Stimulated activated CD8-positive, alpha-beta memory T cell treated with anti-CD3 and anti-CD28 coated beads, Interleukin-2, amount 100 ng/mL, for 48 hours (primary cell): ENCODE measurements around the gene INSIG2.

Source experiments
- DNase-seq, 2 donors: peaks; one replicate each; pipeline ENCODE4 v3.0.0-alpha.2; 2020; ENCODE audit warnings: low read depth in 2 of 2

Gene INSIG2

DNA sequence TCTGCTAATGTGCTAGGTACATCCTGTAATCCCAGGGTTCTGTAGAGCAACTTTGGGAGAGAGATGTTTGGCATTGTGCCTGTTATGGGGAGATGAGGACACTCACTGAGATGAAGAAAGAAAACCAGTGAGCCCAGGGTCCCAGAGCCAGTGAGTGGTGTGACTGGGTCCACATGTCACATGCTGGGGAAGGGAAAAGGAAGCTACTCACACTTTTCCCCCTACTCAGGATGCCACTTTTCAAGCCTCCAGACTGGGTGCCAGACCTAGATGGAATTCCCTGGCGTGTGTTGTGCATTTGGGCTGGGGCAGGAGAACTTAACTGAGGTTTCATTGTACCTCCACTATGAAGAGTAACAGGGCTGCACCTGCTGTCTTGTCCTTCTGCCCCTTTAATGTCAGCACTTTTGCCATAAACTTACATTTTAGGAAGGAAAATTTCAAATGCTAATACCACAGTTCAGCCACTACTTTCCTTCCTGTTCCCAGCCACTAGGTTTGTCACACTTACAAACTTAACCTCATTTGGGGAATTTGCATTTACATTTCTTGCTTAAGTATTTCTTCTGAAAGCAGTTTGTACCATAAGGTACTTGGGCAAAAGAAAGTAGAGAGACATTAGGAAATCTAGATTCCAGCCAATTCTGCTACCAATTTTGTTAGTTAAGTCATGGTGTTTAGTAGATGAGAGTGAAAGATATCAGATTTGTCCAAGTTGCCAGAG is 10.2 kb downstream of the INSIG2 start:
- no peak for DNase-seq

DNA sequence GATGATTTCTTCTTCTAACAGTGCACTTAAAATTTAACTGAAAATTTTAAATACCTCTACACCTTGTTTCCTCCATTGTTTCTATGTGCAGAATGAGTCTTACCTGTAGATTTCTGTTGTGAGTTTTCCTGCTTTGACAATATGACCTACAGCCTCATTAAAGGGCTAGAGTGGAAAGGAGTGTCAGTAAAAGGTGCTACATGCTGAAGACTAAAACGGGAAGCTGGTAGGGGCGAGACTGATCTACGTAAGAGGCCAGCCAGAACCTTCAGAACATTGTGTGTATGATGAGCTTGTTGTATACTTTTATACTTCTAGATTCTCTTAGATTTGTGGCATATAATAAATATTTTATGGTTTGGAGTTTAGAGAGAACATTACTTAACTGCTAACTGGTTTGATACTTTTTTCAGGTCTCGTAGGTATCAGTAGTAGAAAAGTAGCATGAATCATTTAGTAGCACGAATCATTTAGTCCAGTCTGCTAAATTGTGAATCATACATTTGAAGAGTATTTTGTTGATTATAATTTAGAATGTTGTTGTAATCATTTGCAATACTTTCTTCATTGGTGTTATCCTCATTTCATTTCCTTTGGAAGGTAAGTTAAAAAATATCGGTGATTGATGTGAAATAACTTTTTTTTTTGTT is 14.3 kb downstream of the INSIG2 start:
- DNase-seq: no peak

DNA sequence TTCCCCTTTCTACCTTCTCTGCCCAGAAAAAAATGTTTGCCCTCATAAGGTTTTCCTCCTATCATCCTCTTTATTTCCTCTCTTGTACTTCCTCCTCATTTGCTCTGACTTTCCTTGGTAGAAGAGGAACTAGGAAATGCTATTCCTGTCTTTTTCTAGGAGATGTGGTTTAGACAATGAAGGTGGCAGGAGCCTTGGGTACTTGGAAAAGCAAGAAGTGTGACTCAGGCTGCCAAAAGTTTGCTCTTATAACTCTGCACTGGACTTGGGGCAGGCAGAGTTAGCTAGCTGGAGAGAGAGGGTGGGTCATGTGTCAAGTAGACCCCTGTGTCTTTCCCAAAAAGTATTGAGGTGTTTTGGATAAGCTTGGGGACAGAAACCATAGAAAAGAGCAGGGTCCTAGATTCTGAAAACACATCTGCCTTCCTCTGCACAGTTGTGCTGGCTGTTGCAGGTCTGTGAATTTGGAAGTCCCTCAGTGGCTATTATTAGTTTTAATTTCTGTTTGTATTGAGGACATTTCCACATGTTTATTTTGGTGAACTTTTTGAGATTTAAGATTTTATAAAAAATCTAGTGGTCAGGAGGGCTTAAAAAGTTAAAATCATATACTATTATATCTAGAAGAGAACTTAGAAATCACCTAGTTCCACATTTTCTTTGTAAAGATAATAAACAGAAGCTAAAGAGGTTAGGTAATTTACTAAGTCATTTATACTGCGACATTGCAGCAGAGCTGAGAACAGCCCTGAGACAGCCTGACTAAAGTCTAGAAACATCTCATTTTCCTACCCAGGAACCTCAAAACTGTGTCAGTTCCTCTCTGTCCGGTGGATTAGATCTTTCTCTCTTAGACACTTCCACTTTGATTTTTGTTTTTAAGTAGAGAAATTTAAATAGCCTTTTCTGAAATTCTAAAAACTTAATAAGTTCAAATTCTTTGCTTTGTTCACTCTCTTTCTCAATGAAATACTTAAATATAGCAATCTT is 16.0 kb downstream of the INSIG2 start:
- DNase-seq: no peak

DNA sequence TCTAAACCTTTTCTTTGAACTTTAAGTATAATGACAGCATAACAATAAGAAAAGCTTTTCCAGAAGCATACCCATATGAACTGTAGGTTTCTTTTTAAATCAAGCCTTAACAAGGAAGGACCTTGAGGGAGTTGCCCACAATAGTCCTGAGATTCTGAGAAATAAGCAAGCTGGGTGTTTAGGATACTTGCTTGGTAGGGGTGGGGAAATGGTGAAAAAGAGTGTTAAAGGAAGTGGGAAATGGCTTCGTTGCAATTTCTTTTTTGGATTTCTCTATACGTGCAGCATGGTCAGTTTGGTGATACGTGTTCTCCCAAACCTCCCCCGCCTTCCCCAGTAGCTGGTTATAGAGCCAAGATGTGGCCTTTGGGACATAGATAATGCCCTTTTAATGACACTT is 17.2 kb downstream of the INSIG2 start:
- no peak for DNase-seq

DNA sequence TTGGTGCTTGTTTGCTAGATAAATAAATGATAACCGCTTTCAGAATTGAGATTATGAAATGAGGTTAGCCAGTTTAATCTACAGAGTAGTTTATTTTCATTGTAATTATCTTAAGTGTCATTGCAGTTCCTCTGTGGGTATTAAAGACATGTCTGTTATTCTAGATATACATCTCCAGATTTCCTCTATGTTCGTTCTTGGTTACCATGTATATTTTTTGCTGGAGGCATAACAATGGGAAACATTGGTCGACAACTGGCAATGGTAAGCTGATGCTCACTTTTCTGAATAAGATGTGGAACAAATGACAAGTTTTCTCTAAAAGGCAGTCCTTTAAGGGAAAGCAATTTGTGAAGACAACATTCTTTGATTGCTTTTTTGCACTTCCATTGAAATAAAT is 18.7 kb downstream of the INSIG2 start:
- no peak for DNase-seq

DNA sequence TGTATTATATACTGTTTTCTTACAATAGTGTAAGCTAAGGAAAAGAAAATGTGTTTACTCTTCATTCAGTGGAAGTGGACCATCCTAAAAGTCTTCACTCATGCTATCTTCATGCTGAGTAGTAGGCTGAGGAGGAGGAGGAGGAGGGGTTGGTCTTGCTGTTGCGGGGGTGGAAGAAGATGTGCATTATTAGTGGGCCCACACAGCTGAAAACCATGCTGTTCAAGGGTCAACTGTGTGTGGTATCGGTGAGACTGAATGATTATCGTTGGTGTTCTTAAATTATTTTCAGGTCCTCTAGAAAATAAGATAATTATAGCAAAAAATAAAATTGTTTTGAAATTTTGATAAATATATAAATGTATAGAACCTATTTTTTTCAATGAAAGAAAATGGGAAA is 22.0 kb downstream of the INSIG2 start:
- DNase-seq: no peak

DNA sequence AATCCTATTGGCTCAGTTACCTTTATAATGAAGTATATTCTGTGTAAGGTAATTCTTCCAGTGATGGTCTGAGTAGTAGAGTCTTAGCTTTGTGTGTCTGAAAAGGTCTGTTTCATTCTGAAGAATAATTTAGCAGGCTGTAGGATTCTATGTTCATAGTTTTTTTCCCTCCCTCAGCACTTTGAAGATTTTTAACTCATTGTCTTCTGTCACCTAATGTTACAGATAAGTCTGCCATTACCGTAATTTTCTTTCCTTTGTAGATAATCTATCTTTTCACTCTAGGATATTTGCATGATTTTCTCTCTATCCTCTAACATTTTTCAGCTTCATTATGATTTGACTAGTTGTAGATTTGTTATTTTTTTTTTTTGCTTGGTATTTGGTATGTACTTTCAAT is 22.7 kb downstream of the INSIG2 start:
- no peak for DNase-seq

DNA sequence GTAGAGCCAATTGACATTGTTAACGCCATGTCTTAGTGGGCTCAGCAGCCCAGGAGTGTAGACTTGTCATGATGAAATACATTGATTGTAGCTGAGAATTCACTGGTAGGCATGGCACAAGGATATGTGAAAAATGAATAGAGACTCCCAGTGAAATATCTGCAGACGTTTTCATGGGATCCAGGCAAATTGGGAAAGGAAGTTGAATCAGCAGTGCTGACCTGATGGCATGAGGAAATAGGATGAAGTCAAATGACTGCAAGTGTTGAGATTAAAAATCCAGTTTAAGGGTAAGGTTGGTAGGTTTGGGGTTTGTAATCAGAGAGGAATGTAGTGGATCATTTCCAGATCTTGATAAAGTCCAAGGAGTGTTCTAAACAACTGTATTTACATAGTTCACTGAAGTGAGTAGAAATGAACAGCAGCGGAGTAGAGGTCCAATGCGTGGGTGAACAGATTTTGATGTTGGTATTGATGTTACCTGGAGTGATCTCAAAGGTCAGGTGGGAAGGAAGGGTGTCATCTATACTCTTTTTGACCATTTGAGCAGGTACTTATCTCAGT is 24.6 kb downstream of the INSIG2 start:
- DNase-seq: no peak

DNA sequence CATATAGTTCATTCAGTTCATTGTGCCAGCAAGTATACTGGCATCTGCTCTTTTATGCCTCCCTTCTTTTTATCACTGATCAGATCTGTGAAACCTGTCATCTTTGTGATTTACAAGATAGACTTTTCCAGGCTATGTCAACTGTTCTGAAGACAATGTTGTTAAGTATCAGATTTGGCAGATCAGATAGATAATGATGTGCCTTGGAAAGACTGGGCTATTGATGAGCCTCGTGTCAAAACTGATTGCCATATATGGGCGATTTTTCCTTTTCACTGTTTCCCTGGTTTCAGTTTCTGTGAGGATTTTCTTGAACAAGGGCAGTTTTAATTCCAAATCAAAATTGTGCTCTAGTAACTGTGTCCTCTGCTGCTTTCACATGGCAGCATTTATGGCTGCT is 26.6 kb downstream of the INSIG2 start:
- no peak for DNase-seq

DNA sequence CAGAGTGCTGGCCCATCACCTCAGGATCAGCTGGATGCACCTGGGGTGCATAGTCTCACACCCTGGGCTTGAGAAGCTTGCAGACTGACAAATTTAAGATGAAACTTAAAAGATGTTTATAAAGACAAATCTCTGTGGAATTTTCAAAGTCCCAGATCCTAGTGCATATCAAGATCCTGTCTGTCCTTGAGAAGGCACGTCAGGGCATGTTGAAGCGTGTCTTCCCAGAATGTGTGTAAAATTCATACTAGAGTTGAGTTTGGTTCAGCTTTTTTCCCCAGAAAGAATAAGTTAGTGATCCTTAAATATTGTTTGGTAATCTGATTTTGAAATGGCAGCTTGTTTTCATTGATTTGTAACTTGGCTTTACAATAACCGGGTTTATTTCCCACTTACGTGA is 27.5 kb downstream of the INSIG2 start:
- DNase-seq: no peak

DNA sequence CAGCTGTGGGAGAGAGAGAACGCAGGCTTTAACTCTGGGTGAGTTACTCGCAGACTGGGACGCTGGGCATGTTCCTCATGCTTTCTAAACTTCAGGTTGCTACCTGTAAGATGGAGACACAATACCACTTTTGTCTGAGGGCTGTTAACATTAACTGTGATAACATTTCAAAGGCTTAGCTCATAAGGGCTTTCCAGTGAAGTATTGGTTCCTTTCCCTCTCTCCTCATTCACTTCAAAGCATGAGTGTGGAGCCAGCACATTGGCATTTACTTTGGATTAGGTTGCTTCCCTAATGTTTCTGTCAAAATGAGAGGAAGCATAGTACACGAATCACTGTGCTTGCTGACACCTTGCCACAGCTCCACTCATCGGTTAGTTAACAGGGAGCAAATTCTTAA is 30.2 kb downstream of the INSIG2 start:
- DNase-seq: no peak

DNA sequence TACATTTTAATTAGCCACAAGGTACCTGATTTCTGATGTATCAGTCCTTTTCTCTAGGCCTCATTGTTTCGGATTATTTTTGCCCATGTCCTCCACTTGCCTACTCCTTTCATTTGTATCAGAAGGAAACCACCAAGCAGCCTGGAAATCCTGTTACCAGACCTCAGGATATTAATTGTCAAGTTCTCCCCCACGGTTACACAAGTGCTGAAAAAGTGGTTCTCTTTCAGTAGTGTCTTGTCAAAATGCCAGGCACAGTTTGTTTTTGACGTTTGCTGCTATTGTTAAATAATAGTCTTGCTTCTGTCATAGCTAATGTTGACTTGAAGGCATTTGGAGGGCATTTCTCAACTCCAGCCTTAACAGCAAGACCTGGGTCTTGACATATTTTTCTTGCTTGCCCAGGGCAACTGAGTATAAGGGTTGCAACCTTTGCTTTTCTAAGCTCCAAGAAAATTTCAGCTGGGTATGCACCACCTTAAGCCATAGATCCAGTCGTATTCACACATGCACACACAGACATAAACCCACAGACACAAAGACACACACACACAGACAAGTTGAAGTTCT is 31.0 kb downstream of the INSIG2 start:
- no peak for DNase-seq

DNA sequence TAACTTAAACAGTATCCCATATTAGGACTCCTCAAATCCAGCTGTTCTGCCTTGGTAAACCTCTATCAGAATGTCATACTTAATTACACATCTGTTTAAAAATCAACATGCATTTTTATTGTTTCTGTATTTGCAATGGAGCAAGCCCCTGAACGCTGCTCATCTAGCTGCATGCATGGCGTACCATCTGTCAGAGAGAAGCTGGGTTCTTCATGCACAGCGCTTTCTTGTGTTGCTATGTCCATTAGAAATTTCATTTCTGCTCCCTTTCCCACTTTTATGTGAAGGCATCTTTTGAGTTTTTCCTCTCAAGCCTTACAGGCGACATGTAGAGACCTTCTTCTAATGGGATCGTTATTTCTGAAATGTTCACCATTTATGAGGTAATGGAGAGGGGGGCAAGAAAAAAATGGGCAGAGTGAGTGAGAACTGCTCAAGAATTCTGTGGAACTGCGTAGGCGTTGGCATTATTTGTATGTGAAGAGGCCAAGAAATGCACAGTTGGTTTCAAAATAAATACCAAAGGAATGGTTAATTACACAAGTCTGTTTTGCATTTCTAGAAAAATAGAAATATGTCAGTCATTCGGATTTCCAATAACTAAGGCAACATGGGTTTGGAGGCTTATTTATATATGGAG is 31.6 kb downstream of the INSIG2 start:
- no peak for DNase-seq

DNA sequence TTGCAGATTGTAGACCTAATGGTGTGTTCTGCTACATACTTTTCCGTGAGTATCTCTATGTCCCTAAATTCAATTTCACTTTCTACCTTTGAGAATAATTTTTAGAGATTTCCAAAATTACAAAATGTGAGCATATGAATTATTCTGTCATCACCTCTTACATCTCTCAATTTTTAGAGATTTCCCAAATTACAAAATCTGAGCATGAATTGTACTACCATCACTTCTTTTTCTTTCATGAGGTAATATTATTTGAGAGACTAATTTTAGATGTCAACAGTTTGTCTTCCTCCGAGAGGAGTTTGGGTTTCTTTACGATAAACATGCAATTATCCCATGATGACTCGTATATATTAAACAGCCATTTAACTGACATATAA is 32.1 kb downstream of the INSIG2 start:
- no peak for DNase-seq

DNA sequence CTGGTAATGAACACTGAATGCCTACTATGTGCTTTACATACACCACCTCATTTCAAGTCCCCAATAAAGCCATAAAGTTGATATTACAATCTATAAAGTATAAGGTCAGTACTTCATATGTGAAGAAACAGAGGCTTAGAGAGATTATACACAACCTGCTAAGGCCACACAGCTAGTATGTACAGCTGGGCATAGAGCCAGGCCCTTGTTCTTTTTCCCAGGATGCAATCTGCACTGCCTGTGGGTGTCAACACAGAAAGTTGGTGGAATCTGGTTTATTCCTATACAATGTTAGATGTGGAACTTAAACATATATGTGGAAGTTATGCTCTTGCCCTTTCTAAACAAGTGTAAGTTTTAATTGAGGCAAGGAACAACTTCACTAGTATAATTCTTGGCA is 32.8 kb downstream of the INSIG2 start:
- DNase-seq: no peak

DNA sequence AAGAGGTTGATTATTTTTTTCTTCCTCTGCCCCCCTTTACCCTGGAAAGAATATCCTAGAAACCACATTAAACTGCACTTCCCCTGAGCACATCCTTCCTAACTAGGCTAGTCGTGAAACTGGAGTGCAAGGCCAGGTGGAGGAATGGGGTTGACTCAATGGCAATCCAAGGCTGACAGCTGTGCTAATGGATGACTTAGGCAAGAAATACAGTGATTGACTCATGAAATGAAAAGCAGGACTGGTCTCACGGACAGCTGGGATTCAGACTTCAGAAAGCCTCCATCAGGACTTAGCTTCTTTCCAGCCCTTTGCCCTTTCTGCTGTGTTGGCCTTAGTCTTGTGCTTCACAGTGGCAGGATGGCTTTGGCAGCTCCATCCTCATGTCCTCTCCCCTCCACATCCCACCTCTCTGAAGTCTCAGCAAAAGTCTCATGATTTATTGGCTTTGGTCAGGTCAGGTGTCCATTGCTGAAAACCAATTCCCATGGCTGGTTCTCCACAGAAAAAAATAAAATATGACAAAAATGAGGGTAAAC is 33.8 kb downstream of the INSIG2 start:
- DNase-seq: no peak

DNA sequence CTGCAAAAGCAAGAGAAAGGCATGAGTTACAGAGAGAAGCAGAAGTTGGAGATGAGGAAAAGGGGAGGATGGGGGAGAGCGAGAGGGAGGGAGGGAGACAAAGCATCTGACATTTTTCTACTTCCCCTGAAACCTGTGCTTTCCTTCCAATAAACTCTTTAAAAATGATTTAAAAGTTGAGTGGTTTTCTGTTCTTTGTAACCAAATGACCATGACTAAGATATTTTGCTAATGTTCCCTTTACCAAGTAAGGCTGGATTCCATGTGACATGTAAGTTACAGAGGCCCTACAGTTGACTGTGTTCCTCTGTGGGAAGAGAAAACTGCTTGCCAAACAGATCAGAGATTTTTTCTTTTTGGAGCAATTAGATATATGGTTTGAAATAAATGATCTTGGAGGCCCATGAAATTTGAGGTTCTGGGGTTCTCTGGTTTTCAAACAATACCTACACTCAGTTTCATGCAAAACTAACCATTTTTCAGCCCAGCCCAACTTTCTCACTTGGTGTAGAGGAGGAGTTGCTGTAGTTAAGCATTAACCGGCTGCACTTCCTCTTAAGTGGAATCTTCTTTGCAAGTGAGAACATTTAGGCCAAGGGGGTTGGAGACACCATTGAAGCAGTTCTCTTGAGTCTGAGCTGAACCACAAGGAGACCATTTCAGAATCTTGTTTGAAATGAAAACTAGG is 34.5 kb downstream of the INSIG2 start:
- no peak for DNase-seq

DNA sequence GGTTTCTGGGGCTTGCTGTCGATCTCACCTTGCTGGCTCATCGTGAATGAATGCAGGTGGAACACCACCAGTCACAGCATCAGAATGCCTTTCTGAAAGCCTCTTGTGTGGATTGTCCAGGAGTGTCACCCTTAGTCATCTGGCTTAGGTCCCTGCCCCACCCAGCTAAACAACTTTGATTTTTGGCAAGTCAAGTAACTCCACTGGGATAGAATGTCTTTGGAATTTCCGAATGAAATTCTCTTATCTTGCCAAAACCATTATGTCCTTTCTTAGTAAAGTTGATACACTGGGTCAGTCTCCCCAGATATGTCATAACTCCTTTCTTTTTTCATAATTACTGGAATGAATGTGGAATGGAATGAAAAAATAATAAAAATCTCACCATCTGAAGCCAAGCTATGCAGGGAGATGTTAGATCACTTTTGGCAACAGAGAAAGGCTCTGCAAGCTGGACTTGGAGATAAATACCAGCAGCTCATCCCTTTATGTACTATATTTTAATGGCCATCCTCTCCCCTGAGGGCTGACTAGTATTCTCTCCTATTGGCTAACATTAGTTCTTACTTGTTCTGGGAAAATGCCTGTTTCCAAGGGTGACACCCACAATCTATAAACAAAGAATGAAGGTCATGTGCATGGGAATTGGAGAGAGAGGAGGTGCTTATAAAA is 35.4 kb downstream of the INSIG2 start:
- no peak for DNase-seq

DNA sequence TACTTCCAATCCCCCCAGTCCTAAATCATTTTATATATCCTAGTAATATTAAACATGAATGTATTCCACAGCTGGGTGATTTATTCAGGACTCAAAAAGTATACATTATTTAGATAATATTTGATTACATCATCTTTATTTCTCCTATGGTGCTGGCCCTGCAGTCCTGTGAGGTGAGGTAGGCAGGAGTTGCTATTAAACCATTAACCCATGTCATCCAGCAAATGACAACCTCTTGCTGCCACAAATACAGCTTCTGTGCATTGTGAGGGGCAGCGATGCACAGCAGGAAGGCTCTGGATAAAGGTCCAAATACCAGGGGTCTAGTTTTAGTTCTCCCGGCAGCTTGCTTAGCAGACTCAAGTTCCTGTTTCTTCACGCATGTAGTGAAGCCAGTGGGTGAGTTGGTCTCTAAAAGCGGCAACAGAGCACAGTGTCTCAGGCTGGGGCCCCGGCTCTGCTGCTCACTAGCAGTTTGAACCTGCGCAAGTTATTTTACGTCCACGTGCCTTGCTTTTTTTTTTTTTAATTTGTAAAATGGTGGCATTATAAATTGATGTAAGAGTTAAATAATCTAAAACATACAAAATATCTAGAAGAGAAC is 36.1 kb downstream of the INSIG2 start:
- no peak for DNase-seq

DNA sequence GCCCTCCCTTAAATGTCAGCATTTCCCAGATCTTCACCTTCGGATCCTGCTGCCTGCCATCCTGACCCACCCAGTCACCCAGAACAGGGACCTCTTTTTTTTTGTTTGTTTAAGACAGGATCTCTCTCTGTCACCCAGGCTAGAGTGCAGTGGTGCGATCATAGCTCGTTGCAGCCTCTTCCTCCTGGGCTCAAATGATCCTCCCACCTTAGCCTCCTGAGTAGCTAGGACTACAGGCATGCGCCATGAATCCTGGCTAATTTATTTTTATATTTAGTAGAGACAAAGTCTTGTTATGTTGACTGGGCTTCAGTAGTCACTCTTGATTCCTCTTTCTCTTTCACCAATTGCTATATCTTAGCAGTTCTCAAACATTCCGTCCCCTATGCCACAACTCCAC is 39.0 kb downstream of the INSIG2 start:
- no peak for DNase-seq
